C4-2B (cell line): Measurements from ENCODE around the gene SPSB1.

ENCODE experiments used
- H3K27ac ChIP-seq: fragments of 450-650 bp; 2 replicates; pipeline ENCODE4 v1.5.1; 2017
- CTCF ChIP-seq: fragments of 450-650 bp; conservative IDR thresholded peaks from 2 replicates; pipeline ENCODE4 v1.5.1; 2017; ENCODE audit warnings: mild to moderate bottlenecking
- ZFX ChIP-seq: fragments of 450-650 bp; IDR thresholded peaks from 2 replicates; pipeline ENCODE4 v1.6.1; 2017

SPSB1 gene

DNA sequence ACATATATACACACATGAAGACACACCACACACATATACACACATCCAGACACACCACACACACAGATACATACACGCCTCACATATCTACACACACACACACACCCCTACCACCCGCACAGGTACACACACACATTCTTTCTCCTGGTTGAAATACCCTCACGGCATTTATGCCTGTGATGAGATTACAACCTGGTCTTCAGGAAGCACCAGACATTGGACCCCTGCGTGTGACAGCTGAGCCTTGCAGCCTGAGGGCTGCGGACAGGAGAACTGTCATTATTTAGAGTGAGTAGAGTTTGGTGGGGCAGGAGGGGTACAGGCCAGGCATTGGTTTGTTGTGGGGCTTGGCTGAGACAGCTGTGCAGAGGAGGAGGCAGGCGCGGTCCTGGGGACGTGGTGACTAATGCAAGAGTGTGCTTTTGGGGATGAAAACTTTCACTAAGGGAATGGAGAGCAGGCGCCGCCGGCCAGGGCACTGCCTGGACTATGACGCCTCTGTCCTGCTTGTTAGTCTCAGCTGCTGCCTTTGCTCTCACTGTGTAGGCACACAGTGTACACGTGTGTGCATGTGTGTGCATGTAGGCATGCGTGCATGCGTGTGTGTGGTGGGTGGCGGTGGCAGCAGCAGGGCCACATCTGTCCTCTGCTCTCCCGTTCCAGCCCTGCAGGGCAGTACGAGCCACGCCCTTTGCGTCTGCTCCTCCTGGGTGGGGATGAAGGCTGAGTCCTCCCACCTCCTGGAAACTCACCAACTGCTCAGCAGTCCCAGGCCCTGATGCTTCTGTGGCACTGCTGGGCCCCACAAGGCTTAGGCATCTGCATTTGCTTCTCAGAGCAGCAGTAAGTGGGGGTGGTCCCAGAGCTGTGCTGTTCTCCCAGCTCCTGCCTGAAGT lies 57.6 kb downstream of the SPSB1 start:
- H3K27ac ChIP-seq = no peak overlapping the region
- TF ChIP-seq ZFX (no peak), CTCF (no peak)

DNA sequence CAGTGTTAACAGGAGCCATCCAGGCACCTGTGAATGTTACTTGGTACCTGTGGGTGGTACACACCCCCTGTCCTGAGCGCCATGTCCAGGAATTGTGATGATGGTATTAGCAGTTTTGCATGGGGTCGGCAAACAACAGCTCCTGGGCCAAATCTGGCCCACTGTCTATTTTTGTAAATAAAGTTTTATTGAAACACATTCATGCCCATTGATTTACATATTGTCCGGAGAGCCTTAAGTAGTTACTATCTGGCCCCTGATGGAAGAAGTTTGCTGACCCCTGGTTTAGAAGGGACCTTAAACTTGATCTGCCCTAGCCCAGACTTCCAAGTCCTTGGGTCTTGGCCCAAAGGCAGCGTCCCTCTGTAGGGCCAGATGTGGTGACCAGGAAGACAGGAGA lies 58.3 kb downstream of the SPSB1 start:
- TF ChIP-seq CTCF (no peak), ZFX (no peak)
- no peak overlapping the region for H3K27ac ChIP-seq

DNA sequence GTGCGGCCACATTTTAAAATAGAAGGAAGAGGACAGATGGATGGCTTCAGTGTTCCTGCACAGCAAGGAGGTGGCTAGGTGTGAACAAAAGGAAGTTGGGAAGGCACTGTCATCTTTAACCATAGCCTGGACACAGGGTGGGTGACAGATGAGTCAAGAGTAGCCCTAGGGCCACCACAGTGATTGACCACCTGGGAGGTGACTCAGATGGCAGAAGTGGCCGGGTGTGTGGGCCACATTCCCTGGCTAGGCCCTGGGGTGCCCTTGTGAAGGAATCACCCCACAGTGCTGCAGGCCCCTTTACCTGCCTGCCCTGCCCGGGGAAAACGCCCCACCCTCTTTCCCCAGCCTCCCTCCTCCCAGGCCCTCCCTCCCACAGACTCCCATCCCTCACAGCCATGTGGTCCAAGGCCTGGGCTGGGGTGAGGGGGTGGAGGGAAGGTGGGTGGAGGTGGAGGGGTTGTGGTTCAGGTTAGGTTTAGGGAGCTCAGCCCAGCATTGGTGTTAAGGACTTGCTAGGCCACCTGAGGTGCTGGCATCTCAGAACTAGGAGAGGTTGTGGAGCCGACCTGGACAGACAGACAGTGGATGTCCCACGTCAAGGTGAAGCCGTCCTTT lies 59.1 kb downstream of the SPSB1 start:
- TF ChIP-seq ZFX (no peak), CTCF (no peak)
- no peak overlapping the region for H3K27ac ChIP-seq

GRCh38 chr1:9352377-9353134 lies 59.9 kb downstream of the SPSB1 start:
- H3K27ac ChIP-seq = no peak overlapping the region
- TF ChIP-seq ZFX = no peak
- no peak for TF ChIP-seq CTCF

GRCh38 chr1:9355503-9355902 lies 62.8 kb downstream of the SPSB1 start:
- H3K27ac ChIP-seq = no peak overlapping the region
- no peak for TF ChIP-seq CTCF
- TF ChIP-seq ZFX = no peak

DNA sequence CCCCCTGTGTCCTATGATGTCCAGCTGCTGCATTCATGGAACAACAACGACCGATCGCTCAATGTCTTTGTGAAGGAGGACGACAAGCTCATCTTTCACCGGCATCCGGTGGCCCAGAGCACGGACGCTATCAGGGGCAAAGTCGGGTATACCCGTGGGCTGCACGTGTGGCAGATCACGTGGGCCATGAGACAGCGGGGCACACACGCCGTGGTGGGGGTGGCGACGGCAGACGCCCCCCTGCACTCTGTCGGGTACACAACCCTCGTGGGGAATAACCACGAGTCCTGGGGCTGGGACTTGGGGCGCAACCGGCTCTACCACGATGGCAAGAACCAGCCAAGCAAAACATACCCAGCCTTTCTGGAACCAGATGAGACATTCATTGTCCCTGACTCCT lies 63.3 kb downstream of the SPSB1 start:
- TF ChIP-seq CTCF (no peak), ZFX (no peak)

More for the DNA sequence above, 63.3 kb downstream of the SPSB1 start:
- no peak overlapping the region for H3K27ac ChIP-seq
